ENCODE data around the gene PRKACG.

PRKACG gene

DNA sequence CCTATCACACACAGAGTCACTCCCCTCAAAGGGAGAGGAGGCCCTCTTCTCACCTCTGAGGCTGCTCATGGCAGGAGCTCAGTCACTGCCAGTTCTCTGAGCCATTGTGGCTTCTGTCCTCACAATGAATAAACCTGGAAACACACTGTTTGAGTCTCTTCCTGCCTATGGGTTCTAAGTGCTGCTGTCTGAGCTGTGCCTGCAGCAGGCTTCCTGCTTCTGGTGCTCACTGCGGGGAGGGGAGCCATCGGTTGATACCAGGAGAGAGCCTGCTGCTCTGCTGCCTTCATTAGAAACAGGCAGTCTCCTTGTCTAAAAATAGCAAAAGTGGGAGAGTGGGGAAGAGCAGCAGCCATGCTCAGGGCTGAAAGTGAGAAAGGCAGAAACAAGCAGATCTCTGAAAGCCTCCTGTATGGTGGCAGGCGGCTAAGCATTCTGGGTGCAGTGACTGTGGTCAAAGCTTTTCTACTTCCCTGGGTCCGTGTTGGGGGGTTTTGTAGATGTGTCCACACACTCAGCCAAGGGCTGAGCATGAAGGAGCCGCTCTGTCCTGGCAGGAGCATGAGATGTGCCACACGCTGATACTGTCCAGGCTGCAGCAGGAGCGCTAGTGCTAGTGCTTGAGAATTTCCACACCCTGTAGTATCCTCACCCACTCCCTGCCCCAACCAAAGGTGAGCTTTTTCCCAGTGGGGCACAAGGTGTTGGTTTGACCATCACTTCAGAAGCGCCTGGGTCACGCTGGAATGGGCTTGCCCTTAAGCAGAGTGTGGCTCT, 34.2 kb downstream of the PRKACG start:
- DNase-seq, result no peak

DNA sequence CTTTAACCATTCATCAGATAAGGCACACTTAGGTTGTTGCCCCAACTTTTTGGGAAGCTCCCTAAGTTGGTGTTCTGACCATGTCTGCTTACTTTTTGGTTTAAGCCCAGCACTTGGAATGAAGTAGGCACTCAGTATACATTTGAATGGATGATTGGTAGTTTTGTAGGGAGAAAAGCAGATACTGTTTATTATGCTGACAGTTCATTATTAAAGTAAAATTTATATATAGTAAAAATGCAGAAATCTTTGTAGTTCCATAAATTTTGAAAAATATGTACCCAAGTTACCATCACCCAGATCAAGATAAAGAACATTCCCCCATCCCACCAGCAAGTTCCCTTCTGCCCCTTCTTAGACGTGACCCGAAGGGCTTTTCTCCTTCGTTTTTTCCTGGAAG, 35.4 kb downstream of the PRKACG start:
- no peak for DNase-seq

DNA sequence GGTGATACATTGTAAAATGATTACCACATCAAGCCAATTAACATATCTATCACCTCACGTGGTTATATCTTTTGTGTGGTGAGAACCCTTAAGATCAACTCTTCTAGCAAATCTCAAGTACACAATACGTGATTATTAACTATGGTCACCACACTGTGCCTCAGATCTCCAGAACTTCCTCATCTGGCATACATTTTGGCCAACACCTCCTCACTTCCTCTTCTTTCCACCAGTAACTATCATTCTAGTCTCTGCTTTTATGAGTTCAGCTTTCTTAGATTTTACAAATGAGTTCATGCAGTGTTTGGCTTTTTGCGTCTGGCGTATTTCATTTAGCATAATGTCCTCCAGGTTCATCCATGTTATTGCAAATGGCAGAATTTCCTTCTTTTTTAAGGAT, 35.8 kb downstream of the PRKACG start:
- DNase-seq, result no peak

DNA sequence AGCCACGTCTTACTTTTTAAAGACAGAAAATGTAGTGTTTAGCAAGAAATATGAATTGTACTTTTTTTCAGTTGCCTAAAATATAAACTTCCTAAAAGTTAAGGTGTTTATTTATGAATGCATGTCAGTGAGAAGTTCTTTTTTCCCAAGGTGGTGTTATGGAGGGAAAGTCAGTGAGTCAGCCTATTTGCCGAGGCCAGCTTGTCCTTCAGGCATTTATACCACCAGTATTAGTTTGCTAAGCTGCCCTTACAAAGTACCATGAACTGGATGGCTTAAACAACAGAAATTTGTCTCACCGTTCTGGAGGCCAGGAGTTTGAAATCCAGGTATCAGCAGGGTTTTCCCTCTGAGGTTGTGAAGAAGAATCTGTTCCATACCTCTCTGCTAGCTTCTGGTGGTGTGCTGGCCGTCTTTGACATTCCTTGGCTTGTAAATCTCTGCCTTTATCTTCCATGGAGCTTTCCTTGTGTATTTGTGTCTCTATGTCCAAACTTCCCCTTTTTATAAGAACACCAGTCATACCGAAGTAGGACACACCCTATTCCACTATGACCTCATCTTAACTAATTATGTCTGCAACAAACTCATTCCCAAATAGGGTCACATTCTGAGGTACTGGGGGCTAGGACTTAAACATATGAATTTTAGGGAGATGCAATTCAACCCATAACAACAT, 38.4 kb downstream of the PRKACG start:
- no peak for DNase-seq

DNA sequence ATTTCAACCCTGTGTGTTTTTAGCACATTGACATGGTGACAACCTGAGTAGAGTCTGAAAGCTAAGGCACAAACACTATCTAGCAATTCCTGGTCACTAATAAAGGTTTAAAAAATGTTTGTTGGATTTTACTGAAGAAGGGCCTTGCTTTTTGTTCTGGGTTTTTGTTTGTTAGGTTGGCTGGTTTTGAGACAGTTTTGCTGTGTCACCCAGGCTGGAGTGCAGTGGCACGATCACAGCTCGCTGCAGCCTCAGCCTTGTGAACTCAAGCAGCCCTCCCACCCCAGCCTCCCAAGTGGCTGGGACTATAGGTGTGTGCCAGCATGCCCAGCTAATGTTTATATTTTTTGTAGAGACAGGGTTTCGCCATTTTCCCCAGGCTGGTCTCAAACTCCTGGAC, 39.0 kb downstream of the PRKACG start:
- DNase-seq, result no peak

DNA sequence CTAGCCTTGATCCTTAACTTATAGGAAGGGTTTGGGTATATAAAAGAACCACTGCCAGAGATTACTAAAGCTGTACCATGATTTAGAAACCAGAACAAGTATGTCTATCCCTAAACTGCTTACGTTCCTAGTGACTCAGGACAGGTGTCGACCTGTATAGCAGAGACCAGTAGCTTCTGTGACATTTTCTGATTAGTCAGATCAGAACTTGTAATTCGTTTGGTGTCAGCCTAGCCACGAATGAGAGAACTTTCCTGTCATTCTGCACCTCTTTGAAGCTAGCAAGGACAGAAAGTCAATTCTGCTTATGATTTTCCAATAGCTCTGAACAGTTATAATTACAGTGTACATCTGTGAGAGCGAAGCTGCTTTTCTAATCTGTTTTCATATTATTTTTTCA, 39.5 kb downstream of the PRKACG start:
- DNase-seq, result no peak

DNA sequence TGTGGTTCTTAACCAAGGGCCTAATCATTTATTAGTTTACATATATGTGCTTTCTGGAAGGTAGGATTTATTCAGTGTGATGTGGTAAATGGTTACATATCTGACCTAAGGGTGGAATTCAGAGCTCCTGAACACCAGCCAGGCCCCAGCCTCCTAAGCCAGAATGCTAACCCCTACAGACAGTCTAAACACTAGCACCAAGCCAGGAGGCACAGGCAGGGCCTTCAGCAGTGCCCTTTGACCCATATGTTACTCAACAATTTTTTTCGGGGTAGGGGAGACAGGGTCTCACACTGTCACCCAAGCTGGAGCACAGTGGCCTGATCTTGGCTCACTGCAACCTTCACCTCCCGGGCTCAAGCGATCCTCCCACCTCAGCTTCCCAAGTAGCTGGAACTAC, 40.3 kb downstream of the PRKACG start:
- DNase-seq, result no peak

DNA sequence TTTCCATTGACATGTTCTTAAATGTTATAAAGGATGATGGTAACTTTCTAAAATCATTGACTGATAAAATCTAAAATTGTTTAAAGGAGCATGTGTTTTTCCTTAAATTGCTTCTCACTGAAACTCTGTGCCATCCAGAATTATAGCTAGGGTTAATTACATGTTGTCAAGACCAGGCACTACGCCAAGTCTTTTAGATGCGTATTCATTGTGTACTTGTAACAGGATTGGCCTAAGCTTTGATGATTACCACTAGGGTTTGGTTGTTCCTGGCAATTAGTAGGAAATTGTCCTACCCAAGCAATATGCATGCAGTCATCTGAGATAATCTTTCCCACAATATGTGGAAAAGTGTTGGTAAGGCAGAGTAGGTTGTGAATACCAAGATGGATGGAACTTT, 43.8 kb downstream of the PRKACG start:
- peak; percentile 99 for DNase-seq

DNA sequence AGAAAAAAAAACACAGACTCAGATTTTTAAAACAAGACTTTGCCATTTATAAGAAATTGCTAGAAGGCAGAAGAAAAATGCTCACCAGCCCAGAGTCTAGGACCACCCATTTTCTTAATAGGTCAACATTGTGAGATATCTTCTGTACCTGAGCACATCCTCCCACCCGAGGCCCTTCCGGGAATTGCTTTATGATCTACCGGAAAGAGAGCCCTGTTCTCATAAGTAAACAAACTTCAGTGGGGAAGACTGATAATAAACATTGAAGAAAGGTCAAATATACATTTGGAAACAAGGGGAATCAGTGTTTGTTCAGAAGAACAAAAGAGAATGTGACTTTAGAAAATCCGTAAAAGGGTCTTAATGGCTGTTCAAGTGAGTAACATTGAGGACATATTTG, 44.4 kb downstream of the PRKACG start:
- DNase-seq, result peak; percentile 52

DNA sequence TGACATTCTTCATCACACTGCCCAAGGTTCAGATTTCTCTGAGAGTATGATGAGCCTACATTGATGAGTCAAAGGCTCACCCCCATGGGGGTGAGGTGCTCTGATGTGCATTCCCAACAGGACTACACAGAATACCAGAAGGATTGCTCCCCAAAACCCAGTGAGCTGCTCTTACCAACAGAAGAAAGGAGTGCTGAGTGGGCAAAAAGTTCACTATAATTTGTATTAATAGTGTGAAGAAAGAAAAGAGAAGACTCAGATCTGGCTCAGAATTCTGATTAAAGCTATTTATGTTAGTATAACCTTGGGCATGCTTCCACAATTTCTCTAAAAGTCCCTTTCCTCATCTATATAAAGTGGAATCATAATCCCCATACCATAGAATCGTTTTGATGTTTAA, 46.1 kb downstream of the PRKACG start:
- DNase-seq, result no peak

DNA sequence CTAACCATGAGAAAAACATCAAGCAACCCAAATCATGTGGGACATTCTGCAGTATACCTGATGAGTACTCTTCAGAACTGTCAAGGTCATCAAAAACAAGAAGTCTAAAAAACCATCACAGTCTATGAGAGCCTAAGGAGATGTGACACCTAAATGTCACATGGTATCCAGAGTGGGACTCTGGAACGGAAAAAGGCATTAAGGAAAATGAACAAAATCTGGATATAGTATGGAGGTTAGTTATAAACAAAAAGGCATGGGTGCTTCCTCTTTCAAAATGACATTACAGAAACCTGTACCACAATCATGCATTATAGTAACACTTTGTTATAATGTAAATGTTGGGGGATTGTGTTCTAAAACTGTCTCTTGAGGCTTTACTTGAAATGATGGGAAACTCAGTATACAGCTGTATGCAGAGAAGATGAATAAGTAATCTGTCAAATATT, 47.4 kb downstream of the PRKACG start:
- DNase-seq, result no peak

DNA sequence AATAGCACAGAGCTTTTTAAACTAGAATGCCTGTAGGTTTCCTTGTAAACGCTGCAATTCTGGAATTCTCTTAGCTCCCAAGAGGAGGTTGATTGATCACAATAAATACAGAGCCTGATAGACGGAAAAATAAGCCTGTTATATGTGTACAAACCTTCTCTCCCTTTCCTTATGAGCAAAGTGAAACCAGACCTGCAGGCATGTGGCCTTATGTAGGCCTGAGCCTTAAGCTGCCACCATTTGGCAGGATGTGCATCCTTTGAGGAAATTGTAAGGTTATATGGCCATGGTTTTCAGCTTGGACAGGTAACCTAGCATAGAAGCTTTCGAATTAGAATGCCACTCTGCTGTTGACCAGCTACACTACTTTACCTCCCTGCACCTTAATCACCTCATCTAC, 49.1 kb downstream of the PRKACG start:
- DNase-seq, result no peak

DNA sequence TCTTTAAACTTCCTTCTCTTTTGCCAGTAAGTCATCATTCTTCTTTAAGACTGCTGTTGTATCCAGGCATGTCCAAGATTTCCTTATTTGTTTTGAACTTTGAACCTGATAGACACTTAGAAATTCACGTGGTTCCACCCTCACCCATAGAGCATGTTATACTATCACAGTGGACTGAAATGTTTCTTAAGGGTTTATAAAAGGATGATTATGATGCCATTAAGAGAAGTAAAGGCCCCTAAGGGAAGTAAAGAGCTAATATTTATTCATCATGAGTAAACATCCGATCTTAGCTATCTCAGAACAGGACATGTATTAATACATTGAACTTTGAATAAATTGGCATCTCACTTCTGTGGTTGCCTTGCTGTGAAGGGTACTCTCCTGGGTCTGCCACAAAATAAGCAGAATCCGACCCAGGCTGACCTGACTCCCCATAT, 49.8 kb downstream of the PRKACG start:
- no peak for DNase-seq

DNA sequence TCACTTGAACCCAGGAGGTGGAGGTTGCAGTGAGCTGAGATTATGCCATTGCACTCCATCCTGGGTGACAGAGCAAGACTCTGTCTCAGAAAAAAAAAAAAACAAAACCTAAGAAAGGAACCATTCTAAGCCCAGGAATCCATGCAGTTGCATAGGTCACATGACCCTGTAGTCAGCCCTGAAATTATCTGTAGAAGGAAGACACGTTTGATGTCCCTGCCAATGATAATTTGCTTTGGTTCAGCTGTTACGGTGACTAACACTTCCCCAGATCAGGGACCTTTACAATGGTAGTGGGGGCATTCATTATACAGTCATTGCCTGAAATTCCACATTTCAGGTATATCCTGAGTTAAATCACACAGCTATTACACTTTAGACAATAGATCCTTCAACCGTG, 50.5 kb downstream of the PRKACG start:
- no peak for DNase-seq
